RWPE2 (cell line): ENCODE measurements around the gene SPACA7.

Source experiments
- ATAC-seq: fragments of 200-7000 bp; cut with Tn5 transposase; 3 replicates; pipeline ENCODE4 v1.9.1; 2021; ENCODE audit warnings: low read depth
- DNase-seq: peaks from one replicate; pipeline ENCODE4 v3.0.0-alpha.2; 2020; ENCODE audit warnings: low spot score
- H3K27ac ChIP-seq: fragments of 450-650 bp; 2 replicates; pipeline ENCODE4 v1.5.1; 2017; ENCODE audit warnings: mild to moderate bottlenecking; ENCODE audit not compliant: poor library complexity, severe bottlenecking
- H3K27me3 ChIP-seq: fragments of 250-450 bp; sonication (Bioruptor Pico); 2 replicates; pipeline ENCODE4 v1.5.1; 2021; ENCODE audit warnings: mild to moderate bottlenecking, moderate library complexity; ENCODE audit not compliant: insufficient read depth, poor library complexity, severe bottlenecking
- H3K36me3 ChIP-seq: fragments of 250-450 bp; sonication (Bioruptor Pico); 2 replicates; pipeline ENCODE4 v1.5.1; 2020; ENCODE audit warnings: low read depth, mild to moderate bottlenecking, moderate library complexity
- H3K4me1 ChIP-seq: fragments of 250-450 bp; sonication (Bioruptor Pico); 2 replicates; pipeline ENCODE4 v1.5.1; 2021; ENCODE audit warnings: mild to moderate bottlenecking, moderate library complexity; ENCODE audit not compliant: insufficient read depth, poor library complexity, severe bottlenecking
- H3K4me3 ChIP-seq: fragments of 250-450 bp; sonication (Bioruptor Pico); 2 replicates; pipeline ENCODE4 v1.5.1; 2021; ENCODE audit warnings: mild to moderate bottlenecking, moderate library complexity; ENCODE audit not compliant: severe bottlenecking
- H3K9me3 ChIP-seq: fragments of 250-450 bp; sonication (Bioruptor Pico); 2 replicates; pipeline ENCODE4 v1.5.1; 2021; ENCODE audit warnings: mild to moderate bottlenecking, moderate library complexity; ENCODE audit not compliant: severe bottlenecking
- CTCF ChIP-seq: fragments of 450-650 bp; IDR thresholded peaks from one replicate; pipeline ENCODE4 v1.5.1; 2017; ENCODE audit warnings: mild to moderate bottlenecking, moderate library complexity; ENCODE audit not compliant: poor library complexity, severe bottlenecking

The SPACA7 gene

DNA sequence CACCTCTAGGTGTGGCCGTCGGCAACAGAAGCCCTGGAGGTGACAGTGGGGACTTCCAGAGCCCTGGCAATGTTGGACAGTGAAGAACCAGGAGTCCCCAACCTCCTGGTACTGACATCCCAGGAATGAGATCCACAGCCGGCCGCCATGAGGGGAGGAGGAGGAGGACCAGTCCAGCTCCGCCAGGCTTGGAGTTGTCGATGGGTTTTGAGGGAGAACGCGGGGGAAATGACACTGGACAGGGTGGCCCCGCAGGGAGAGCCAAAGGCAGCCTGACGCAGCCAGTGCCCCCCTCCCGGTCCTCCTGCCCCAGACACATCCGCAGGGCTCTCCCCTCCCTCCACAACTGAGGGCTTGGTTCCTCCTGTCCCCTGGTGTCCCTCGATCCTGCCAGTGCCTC lies 57.9 kb downstream of the SPACA7 start:
- Histone ChIP-seq H3K36me3 (no peaks in the 10 kb centered on the region), H3K27ac (no peak overlapping the region)
- ATAC-seq = no peak

GRCh38 chr13:112434937-112435523 lies 58.9 kb downstream of the SPACA7 start:
- Histone ChIP-seq H3K36me3 (no peaks in the 10 kb centered on the region), H3K27me3 (no peaks in the 10 kb centered on the region), H3K27ac (no peak overlapping the region), H3K4me3 (no peak overlapping the region), H3K4me1 (no peaks in the 10 kb centered on the region), H3K9me3 (no peaks in the 10 kb centered on the region)
- no peak for TF ChIP-seq CTCF
- DNase-seq (no peak), ATAC-seq (no peak)

More for the DNA sequence above, 57.9 kb downstream of the SPACA7 start:
- H3K4me3 ChIP-seq = no peak overlapping the region
- no peak for TF ChIP-seq CTCF
- H3K27me3 ChIP-seq = no peaks in the 10 kb centered on the region
- no peaks in the 10 kb centered on the region for H3K9me3 ChIP-seq
- no peaks in the 10 kb centered on the region for H3K4me1 ChIP-seq
- DNase-seq = no peak

DNA sequence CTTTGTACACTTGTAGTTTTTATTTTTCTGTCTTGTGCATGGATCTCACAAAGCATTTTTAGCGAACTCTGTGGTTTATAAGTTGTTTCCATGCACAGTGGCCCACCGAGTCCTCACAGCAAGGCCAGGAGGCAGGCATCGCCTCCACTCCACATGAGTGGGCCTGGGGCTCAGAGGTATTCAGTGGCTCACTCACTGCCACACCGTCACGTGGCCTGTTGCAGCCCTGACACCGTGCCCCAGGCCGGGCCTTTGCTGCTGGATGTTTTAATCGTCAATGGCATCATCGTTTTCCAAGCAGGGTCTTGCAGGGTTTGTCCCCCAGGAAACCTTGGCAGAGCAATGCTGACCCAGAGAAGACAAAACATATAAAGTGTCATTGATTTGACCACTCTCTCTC lies 59.8 kb downstream of the SPACA7 start:
- Histone ChIP-seq H3K4me3 (no peak overlapping the region), H3K27ac (no peak overlapping the region), H3K9me3 (no peaks in the 10 kb centered on the region), H3K36me3 (no peaks in the 10 kb centered on the region), H3K4me1 (no peaks in the 10 kb centered on the region), H3K27me3 (no peaks in the 10 kb centered on the region)
- no peak for TF ChIP-seq CTCF
- DNase-seq (no peak), ATAC-seq (no peak)

- Histone ChIP-seq H3K9me3 (no peaks in the 10 kb centered on the region), H3K4me1 (no peaks in the 10 kb centered on the region), H3K4me3 (no peak overlapping the region), H3K27ac (no peak overlapping the region), H3K27me3 (peaks cover 5% of the 10 kb centered on the region), H3K36me3 (no peaks in the 10 kb centered on the region)
- ATAC-seq = no peak
- no peak for TF ChIP-seq CTCF
- DNase-seq = no peak
Observed at GRCh38 chr13:112438094-112438493, 61.9 kb downstream of the SPACA7 start.

- peaks cover 8% of the 10 kb centered on the region for H3K27me3 ChIP-seq
- no peak overlapping the region for H3K27ac ChIP-seq
- DNase-seq = no peak
- no peaks in the 10 kb centered on the region for H3K4me1 ChIP-seq
- no peaks in the 10 kb centered on the region for H3K36me3 ChIP-seq
- H3K9me3 ChIP-seq = no peaks in the 10 kb centered on the region
- no peak overlapping the region for H3K4me3 ChIP-seq
- no peak for ATAC-seq
- no peak for TF ChIP-seq CTCF
Observed at GRCh38 chr13:112438515-112438914, 62.4 kb downstream of the SPACA7 start.
